ENCODE measurements around the gene PKD1L1.

GRCh38 chr7:47967123-47967522, 18.9 kb upstream of the PKD1L1 start:
- no peak for TF ChIP-seq POLR2A (IDR thresholded peaks at IDR 0.05)
- TF ChIP-seq, protein P1, sequence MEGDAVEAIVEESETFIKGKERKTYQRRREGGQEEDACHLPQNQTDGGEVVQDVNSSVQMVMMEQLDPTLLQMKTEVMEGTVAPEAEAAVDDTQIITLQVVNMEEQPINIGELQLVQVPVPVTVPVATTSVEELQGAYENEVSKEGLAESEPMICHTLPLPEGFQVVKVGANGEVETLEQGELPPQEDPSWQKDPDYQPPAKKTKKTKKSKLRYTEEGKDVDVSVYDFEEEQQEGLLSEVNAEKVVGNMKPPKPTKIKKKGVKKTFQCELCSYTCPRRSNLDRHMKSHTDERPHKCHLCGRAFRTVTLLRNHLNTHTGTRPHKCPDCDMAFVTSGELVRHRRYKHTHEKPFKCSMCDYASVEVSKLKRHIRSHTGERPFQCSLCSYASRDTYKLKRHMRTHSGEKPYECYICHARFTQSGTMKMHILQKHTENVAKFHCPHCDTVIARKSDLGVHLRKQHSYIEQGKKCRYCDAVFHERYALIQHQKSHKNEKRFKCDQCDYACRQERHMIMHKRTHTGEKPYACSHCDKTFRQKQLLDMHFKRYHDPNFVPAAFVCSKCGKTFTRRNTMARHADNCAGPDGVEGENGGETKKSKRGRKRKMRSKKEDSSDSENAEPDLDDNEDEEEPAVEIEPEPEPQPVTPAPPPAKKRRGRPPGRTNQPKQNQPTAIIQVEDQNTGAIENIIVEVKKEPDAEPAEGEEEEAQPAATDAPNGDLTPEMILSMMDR (IDR thresholded peaks at IDR 0.05): no peak

Data from sigmoid colon (tissue), 3 donors.